Liver (tissue), 3 donors: Measurements from ENCODE around the gene MYOT.

Experiments used
- CTCF ChIP-seq: fragments of 150-350 bp; IDR thresholded peaks from 2 replicates; pipeline ENCODE4 v1.5.1; 2017; ENCODE audit warnings: improper control_type of control experiment, low read depth, low read length; ENCODE audit not compliant: missing input control
- EGR1 ChIP-seq, 2 donors: IDR thresholded peaks; 2 replicates each; pipeline ENCODE4 v1.6.1; 2016 to 2018; ENCODE audit warnings: antibody characterized with exemption in 2 of 2, low read depth in 2 of 2
- MAX ChIP-seq: IDR thresholded peaks from 2 replicates; pipeline ENCODE4 v1.6.1; 2016; ENCODE audit warnings: antibody characterized with exemption
- REST ChIP-seq: IDR thresholded peaks from 2 replicates; pipeline ENCODE4 v1.6.1; 2016; ENCODE audit warnings: antibody characterized with exemption, mild to moderate bottlenecking
- SP1 ChIP-seq: IDR thresholded peaks from 2 replicates; pipeline ENCODE4 v1.6.1; 2018; ENCODE audit warnings: antibody characterized with exemption, mild to moderate bottlenecking
- TAF1 ChIP-seq: conservative IDR thresholded peaks from 2 replicates; pipeline ENCODE4 v1.6.1; 2016; ENCODE audit warnings: antibody characterized with exemption, mild to moderate bottlenecking
- YY1 ChIP-seq: IDR thresholded peaks from 2 replicates; pipeline ENCODE4 v1.6.1; 2016; ENCODE audit warnings: antibody characterized with exemption, mild to moderate bottlenecking
- donor health status: healthy.
- donor health status: healthy.

- TF ChIP-seq CTCF (no peak), MAX (no peak), SP1 (no peak), TAF1 (no peak), REST (no peak), EGR1 (IDR thresholded peaks at IDR 0.05; ENCODE audit: low read depth in 2 of 2) (no peak), YY1 (no peak)
Observed at GRCh38 chr5:137858954-137859353, 8.7 kb upstream of the MYOT start.
